A549 (cell line): ENCODE results near the gene JADE3. TPM values are rescaled to one million over a fixed set of nuclear protein-coding genes. Genes with fewer than 3 reads are reported as not detected.
A peak's percentile ranks its signal among the peaks of the same experiment; 100 is the strongest.

Source experiments
- ATAC-seq, 2 experiments: fragments of 200-7000 bp in 1 of 2; fragments of >200 bp in 1 of 2; cut with Nextera tagmentation in 1 of 2; cut with Tn5 transposase in 1 of 2; 3 replicates each; pipeline versions ENCODE4 v1.8.0 to v1.9.1; 2018 to 2020; ENCODE audit warnings: mild to moderate bottlenecking in 1 of 2, moderate library complexity in 1 of 2
- CTCF ChIA-PET: fragments of 300-600 bp; sonication (Branson Sonifier 250); formaldehyde crosslinking; extraction: SDS; loops from one replicate; lab custom pipeline; 2021; ENCODE audit warnings: antibody characterized with exemption, inconsistent platforms; lab: Yijun Ruan, JAX
- POLR2A ChIA-PET: fragments of 350-600 bp; formaldehyde crosslinking; extraction: SDS; loops from one replicate; lab custom pipeline; 2021; ENCODE audit warnings: antibody characterized with exemption, inconsistent platforms; lab: Yijun Ruan, JAX
- DNase-seq, 2 experiments: peaks; one replicate each; pipeline versions ENCODE4 v3.0.0 to v3.0.0-alpha.2; 2011 to 2016; ENCODE audit warnings: low read depth in 1 of 2, low spot score in 1 of 2
- FAIRE-seq: peaks from 2 replicates; lab custom pipeline; 2011; peaks lifted over from hg19 to GRCh38; lab: Jason Lieb, UNC
- H3K27ac ChIP-seq, 2 experiments: fragments of >200 bp; sonication (Bioruptor Twin); formaldehyde crosslinking; 3 replicates each; pipeline ENCODE4 v1.5.1; 2016 to 2017
- H3K4me1 ChIP-seq: fragments of >200 bp; sonication (Bioruptor Twin); formaldehyde crosslinking; 3 replicates; pipeline ENCODE4 v1.6.1; 2016
- H3K4me2 ChIP-seq: fragments of >200 bp; sonication (Bioruptor Twin); formaldehyde crosslinking; 3 replicates; pipeline ENCODE4 v1.6.1; 2016
- H3K4me3 ChIP-seq: fragments of >200 bp; sonication (Bioruptor Twin); formaldehyde crosslinking; 3 replicates; pipeline ENCODE4 v1.5.1; 2016
- H3K9me3 ChIP-seq: fragments of >200 bp; sonication (Bioruptor Twin); formaldehyde crosslinking; 3 replicates; pipeline ENCODE4 v1.6.1; 2016
- BHLHE40 ChIP-seq: IDR thresholded peaks from 2 replicates; pipeline ENCODE4 v1.6.1; 2012; ENCODE audit warnings: low read depth, low read length, inconsistent platforms
- CBX2 ChIP-seq: fragments of 200-600 bp; sonication (generic); IDR thresholded peaks from 2 replicates; pipeline ENCODE4 v1.6.1; 2016; ENCODE audit warnings: low read depth, mild to moderate bottlenecking, borderline replicate concordance
- CEBPB ChIP-seq, 2 experiments: fragments of >200 bp in 1 of 2; sonication (Bioruptor Twin) in 1 of 2; formaldehyde crosslinking in 1 of 2; IDR thresholded peaks; 2 replicates each; pipeline ENCODE4 v1.6.1; 2012 to 2016
- CHD2 ChIP-seq: fragments of 150-350 bp; IDR thresholded peaks from 2 replicates; pipeline ENCODE4 v1.6.1; 2014; ENCODE audit warnings: low read length; ENCODE audit not compliant: partially characterized antibody
- ELK1 ChIP-seq: fragments of 150-350 bp; IDR thresholded peaks from 2 replicates; pipeline ENCODE4 v1.6.1; 2014; ENCODE audit warnings: low read depth, mild to moderate bottlenecking, low read length
- FOSB ChIP-seq: fragments of 250-450 bp; sonication (Bioruptor Pico); IDR thresholded peaks from 2 replicates; pipeline ENCODE4 v1.5.0; 2020; ENCODE audit warnings: mild to moderate bottlenecking, moderate library complexity
- FOSL2 ChIP-seq, 2 experiments: fragments of 450-650 bp in 1 of 2; fragments of >200 bp in 1 of 2; sonication (Bioruptor Twin) in 1 of 2; formaldehyde crosslinking; IDR thresholded peaks; 2 replicates each; pipeline versions ENCODE4 v1.5.0 to v1.6.1; 2016 to 2020; ENCODE audit warnings: mild to moderate bottlenecking in 1 of 2, moderate library complexity in 1 of 2
- GATA3 ChIP-seq: IDR thresholded peaks from 2 replicates; pipeline ENCODE4 v1.6.1; 2012; ENCODE audit warnings: borderline replicate concordance
- HES2 ChIP-seq: fragments of >200 bp; sonication (Bioruptor Twin); formaldehyde crosslinking; IDR thresholded peaks from 2 replicates; pipeline ENCODE4 v1.6.1; 2016
- HEYL ChIP-seq: fragments of 250-450 bp; sonication (Bioruptor Pico); IDR thresholded peaks from 2 replicates; pipeline ENCODE4 v1.8.0; 2021; ENCODE audit warnings: mild to moderate bottlenecking, moderate library complexity
- MAFK ChIP-seq: fragments of 450-650 bp; IDR thresholded peaks from 2 replicates; pipeline ENCODE4 v1.6.1; 2014; ENCODE audit not compliant: partially characterized antibody
- MYC ChIP-seq: IDR thresholded peaks from 2 replicates; pipeline ENCODE4 v1.6.1; 2012; ENCODE audit warnings: mild to moderate bottlenecking, inconsistent platforms, low read length, improper control_type of control experiment, borderline replicate concordance
- NFE2L2 ChIP-seq: fragments of 150-350 bp; conservative IDR thresholded peaks from 2 replicates; pipeline ENCODE4 v1.6.1; 2014; ENCODE audit warnings: low read length
- POLR2A ChIP-seq: IDR thresholded peaks from 2 replicates; pipeline ENCODE4 v1.6.1; 2012; ENCODE audit warnings: mild to moderate bottlenecking, low read length
- RFX5 ChIP-seq: fragments of 450-650 bp; IDR thresholded peaks from 2 replicates; pipeline ENCODE4 v1.7.1; 2014; ENCODE audit warnings: antibody characterized with exemption, mild to moderate bottlenecking, moderate library complexity
- SMC3 ChIP-seq: fragments of >200 bp; sonication (Bioruptor Twin); formaldehyde crosslinking; IDR thresholded peaks from 3 replicates; pipeline ENCODE4 v1.6.1; 2018; ENCODE audit warnings: inconsistent platforms
- SREBF2 ChIP-seq: fragments of 450-650 bp; IDR thresholded peaks from 2 replicates; pipeline ENCODE4 v1.6.1; 2014; ENCODE audit warnings: mild to moderate bottlenecking, moderate library complexity
- TFCP2L1 ChIP-seq: fragments of 250-450 bp; sonication (Bioruptor Pico); IDR thresholded peaks from 2 replicates; pipeline ENCODE4 v1.5.0; 2021; ENCODE audit warnings: mild to moderate bottlenecking
- TP53 ChIP-seq: fragments of 250-450 bp; sonication (Bioruptor Pico); IDR thresholded peaks from 2 replicates; pipeline ENCODE4 v1.5.0; 2021; ENCODE audit warnings: mild to moderate bottlenecking, moderate library complexity
- ZC3H11A ChIP-seq: fragments of 450-650 bp; IDR thresholded peaks from 2 replicates; pipeline ENCODE4 v1.6.1; 2014; ENCODE audit warnings: antibody characterized with exemption, mild to moderate bottlenecking
- ZFP36 ChIP-seq: fragments of 450-650 bp; IDR thresholded peaks from 2 replicates; pipeline ENCODE4 v1.6.1; 2014; ENCODE audit warnings: borderline replicate concordance; ENCODE audit not compliant: partially characterized antibody
- ZNF302 ChIP-seq: fragments of 250-450 bp; sonication (Bioruptor Pico); IDR thresholded peaks from 2 replicates; pipeline ENCODE4 v1.9.0; 2021; ENCODE audit warnings: inconsistent platforms, mild to moderate bottlenecking, moderate library complexity
- WGBS: methylation state at CpG from one replicate; pipeline ENCODE4 v1.1.6; 2017; ENCODE audit errors: missing lambda C conversion rate; 5-methylcytosine and 5-hydroxymethylcytosine counted together
- polyA plus RNA-seq, 4 experiments: library from polyadenylated mRNA; depleted of rRNA in 3 of 4; stranded (reverse); fragments of >200 nt; fragmentation: RNase III in 1 of 4; extraction: RNeasy Plus Mini Kit Qiagen cat#74134 plus additional on column Dnase treatment in 1 of 4; gene quantifications; 2 replicates in 3 of 4; 3 replicates in 1 of 4; pipeline ENCODE4 v1.2.3, GENCODE V29; 2011 to 2017
- TF ChIP-seq, protein P1 (sequence below): IDR thresholded peaks from 2 replicates; pipeline ENCODE4 v1.6.1; 2012
- TF ChIP-seq, protein P2 (sequence below): fragments of 200-600 bp; sonication (generic); IDR thresholded peaks from 2 replicates; pipeline ENCODE4 v1.6.1; 2016; ENCODE audit warnings: antibody characterized with exemption, mild to moderate bottlenecking, moderate library complexity
- TF ChIP-seq, protein P3 (sequence below): fragments of 450-650 bp; IDR thresholded peaks from 2 replicates; pipeline ENCODE4 v1.6.1; 2014; ENCODE audit warnings: antibody characterized with exemption
- TF ChIP-seq, protein P4 (sequence below): IDR thresholded peaks from 2 replicates; pipeline ENCODE4 v1.6.1; 2012

Gene JADE3
- polyA plus RNA-seq, 2 of the 4 experiments (the other 2 are of a cell fraction), result 10.6 to 19.8 TPM

- Histone ChIP-seq H3K9me3 (no peaks in the 10 kb centered on the region), H3K4me3 (no peak overlapping the region), H3K4me2 (no peak overlapping the region), H3K4me1 (peaks cover 20% of the 10 kb centered on the region), H3K27ac (no peak overlapping the region)
- ATAC-seq, result no peak
- no peak for DNase-seq
- CTCF ChIA-PET, result interaction anchor here (3.2 kb wide), 1 partner anchor 46 kb away, joined by 8 read pairs; no protein-coding TSS in a partner anchor
- TF ChIP-seq HES2 (no peak), TP53 (CRISPR knock-in tag) (no peak), SMC3 (no peak), MYC (no peak), FOSL2 (IDR thresholded peaks at IDR 0.05) (no peak), FOSL2 (CRISPR knock-in tag; IDR thresholded peaks at IDR 0.05) (no peak), TFCP2L1 (no peak), ZNF302 (no peak), NFE2L2 (no peak), FOSB (CRISPR knock-in tag) (no peak), HEYL (CRISPR knock-in tag) (no peak), MAFK (no peak), GATA3 (no peak), CEBPB (IDR thresholded peaks at IDR 0.05) (no peak)
- TF ChIP-seq, protein P1, sequence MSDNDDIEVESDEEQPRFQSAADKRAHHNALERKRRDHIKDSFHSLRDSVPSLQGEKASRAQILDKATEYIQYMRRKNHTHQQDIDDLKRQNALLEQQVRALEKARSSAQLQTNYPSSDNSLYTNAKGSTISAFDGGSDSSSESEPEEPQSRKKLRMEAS, result no peak
- TF ChIP-seq, protein P2, sequence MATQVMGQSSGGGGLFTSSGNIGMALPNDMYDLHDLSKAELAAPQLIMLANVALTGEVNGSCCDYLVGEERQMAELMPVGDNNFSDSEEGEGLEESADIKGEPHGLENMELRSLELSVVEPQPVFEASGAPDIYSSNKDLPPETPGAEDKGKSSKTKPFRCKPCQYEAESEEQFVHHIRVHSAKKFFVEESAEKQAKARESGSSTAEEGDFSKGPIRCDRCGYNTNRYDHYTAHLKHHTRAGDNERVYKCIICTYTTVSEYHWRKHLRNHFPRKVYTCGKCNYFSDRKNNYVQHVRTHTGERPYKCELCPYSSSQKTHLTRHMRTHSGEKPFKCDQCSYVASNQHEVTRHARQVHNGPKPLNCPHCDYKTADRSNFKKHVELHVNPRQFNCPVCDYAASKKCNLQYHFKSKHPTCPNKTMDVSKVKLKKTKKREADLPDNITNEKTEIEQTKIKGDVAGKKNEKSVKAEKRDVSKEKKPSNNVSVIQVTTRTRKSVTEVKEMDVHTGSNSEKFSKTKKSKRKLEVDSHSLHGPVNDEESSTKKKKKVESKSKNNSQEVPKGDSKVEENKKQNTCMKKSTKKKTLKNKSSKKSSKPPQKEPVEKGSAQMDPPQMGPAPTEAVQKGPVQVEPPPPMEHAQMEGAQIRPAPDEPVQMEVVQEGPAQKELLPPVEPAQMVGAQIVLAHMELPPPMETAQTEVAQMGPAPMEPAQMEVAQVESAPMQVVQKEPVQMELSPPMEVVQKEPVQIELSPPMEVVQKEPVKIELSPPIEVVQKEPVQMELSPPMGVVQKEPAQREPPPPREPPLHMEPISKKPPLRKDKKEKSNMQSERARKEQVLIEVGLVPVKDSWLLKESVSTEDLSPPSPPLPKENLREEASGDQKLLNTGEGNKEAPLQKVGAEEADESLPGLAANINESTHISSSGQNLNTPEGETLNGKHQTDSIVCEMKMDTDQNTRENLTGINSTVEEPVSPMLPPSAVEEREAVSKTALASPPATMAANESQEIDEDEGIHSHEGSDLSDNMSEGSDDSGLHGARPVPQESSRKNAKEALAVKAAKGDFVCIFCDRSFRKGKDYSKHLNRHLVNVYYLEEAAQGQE, result no peak
- POLR2A ChIA-PET, result no interaction called here
- no peak for FAIRE-seq
- 54% methylated on average over 2 of the region's 2 CpGs for WGBS
Measured at GRCh38 chrX:46959101-46959500, 46.9 kb downstream of the JADE3 start.

DNA sequence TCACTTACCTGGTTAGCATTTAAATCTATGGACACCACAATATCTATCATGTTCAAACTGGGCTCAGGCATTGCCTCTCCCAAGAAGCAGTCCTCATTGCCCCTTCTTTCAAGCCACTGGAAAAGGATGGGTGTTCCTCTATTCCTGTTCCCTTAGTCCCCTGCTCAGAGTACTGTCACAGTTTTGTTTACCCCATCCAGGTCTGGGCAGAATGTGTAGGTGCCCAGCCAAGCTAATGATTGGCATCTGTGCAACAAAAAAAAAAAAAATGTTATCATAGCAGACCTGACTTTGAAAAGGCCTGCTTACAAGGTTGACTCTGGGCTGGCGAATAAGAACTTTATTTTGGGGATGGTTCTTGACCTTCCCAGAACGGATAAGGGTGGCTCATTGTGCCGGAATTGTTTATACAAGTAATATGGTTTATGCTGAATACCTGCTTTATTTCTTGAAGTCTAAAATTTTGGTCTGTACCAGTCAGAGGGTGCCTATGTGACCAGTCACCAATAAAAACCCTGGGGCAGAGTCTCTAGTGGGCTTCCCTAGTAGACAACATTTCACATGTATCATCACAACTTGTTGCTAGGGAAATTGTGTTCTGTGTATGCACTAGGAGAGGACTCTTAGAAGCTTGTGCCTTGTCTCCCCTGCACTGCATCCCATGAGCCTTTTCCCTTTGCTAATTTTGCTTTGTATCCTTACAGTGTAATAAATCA lies 47.9 kb downstream of the JADE3 start:
- no peak for FAIRE-seq
- peak in 1 of 2 experiments; percentile 20; a peak in 1 of 6 replicates for ATAC-seq
- no peak overlapping the region for H3K27ac ChIP-seq
- no peaks in the 10 kb centered on the region for H3K9me3 ChIP-seq
- ChIA-PET POLR2A (no interaction called here), CTCF (interaction anchor here (0.8 to 3.2 kb wide), 2 partner anchors 18 to 47 kb away, joined by 4 to 8 read pairs; no protein-coding TSS in a partner anchor)
- H3K4me1 ChIP-seq, result peaks cover 16% of the 10 kb centered on the region; the same call in 2 of the 3 replicates
- H3K4me2 ChIP-seq, result no peak overlapping the region
- 90% methylated on average over 3 of the region's 3 CpGs for WGBS
- H3K4me3 ChIP-seq, result no peak overlapping the region
- DNase-seq, result no peak
- TF ChIP-seq, protein P2, result no peak
- TF ChIP-seq, protein P1, result no peak
- no peak for TF ChIP-seq SREBF2
- no peak for TF ChIP-seq CHD2
- no peak for TF ChIP-seq BHLHE40
- no peak for TF ChIP-seq ELK1
- TF ChIP-seq CBX2, result no peak
- no peak for TF ChIP-seq ZFP36
- TF ChIP-seq ZC3H11A, result no peak
- no peak for TF ChIP-seq MAFK
- no peak for TF ChIP-seq RFX5
- TF ChIP-seq POLR2A, result no peak
- TF ChIP-seq, protein P3, sequence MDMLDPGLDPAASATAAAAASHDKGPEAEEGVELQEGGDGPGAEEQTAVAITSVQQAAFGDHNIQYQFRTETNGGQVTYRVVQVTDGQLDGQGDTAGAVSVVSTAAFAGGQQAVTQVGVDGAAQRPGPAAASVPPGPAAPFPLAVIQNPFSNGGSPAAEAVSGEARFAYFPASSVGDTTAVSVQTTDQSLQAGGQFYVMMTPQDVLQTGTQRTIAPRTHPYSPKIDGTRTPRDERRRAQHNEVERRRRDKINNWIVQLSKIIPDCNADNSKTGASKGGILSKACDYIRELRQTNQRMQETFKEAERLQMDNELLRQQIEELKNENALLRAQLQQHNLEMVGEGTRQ, result no peak
- TF ChIP-seq, protein P4, sequence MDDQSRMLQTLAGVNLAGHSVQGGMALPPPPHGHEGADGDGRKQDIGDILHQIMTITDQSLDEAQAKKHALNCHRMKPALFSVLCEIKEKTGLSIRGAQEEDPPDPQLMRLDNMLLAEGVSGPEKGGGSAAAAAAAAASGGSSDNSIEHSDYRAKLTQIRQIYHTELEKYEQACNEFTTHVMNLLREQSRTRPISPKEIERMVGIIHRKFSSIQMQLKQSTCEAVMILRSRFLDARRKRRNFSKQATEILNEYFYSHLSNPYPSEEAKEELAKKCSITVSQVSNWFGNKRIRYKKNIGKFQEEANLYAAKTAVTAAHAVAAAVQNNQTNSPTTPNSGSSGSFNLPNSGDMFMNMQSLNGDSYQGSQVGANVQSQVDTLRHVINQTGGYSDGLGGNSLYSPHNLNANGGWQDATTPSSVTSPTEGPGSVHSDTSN, result no peak
